Measurements from ENCODE around the gene GPT2.

DNA sequence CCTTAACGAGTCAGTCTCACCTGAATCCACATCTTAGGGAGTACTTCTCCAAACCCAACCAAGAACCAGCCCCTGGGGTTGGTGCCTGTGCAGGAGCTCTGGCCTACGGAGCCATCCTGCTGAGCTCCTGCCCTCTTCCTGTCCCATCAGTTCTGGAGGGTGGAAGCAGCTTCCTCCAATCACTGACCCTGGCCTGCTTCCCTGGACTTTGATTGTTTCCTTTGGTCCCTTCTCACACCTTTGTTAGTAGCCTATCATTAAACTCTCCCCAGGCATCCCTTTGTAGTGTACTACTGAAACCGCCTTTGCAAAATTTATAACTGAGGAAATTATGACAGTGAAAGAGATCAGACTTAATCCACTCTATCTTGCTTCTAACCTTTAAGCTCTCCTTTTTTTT lies 32.0 kb upstream of the GPT2 start:
- TF ChIP-seq, protein P1, sequence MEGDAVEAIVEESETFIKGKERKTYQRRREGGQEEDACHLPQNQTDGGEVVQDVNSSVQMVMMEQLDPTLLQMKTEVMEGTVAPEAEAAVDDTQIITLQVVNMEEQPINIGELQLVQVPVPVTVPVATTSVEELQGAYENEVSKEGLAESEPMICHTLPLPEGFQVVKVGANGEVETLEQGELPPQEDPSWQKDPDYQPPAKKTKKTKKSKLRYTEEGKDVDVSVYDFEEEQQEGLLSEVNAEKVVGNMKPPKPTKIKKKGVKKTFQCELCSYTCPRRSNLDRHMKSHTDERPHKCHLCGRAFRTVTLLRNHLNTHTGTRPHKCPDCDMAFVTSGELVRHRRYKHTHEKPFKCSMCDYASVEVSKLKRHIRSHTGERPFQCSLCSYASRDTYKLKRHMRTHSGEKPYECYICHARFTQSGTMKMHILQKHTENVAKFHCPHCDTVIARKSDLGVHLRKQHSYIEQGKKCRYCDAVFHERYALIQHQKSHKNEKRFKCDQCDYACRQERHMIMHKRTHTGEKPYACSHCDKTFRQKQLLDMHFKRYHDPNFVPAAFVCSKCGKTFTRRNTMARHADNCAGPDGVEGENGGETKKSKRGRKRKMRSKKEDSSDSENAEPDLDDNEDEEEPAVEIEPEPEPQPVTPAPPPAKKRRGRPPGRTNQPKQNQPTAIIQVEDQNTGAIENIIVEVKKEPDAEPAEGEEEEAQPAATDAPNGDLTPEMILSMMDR (conservative IDR thresholded peaks at IDR 0.05 in 1 of 2, IDR thresholded peaks at IDR 0.05 in 1 of 2; ENCODE audit: extremely low read depth in 1 of 2, insufficient read depth in 1 of 2, low read depth in 1 of 2, low read length in 2 of 2): no peak
- no peak for TF ChIP-seq EZH2 (IDR thresholded peaks at IDR 0.05; ENCODE audit: borderline replicate concordance, low read length)

All from mammary epithelial cell (primary cell).